Activated CD4-positive, alpha-beta T cell treated with anti-CD3 and anti-CD28 coated beads, Interleukin-2, amount 50 U/mL, for 24 hours (primary cell): ENCODE results near the gene KCNN3.

Experiments used
- DNase-seq, 2 donors: peaks; one replicate each; pipeline ENCODE4 v3.0.0-alpha.2; 2020; ENCODE audit warnings: low read depth in 1 of 2, low spot score in 1 of 2

KCNN3 gene

DNA sequence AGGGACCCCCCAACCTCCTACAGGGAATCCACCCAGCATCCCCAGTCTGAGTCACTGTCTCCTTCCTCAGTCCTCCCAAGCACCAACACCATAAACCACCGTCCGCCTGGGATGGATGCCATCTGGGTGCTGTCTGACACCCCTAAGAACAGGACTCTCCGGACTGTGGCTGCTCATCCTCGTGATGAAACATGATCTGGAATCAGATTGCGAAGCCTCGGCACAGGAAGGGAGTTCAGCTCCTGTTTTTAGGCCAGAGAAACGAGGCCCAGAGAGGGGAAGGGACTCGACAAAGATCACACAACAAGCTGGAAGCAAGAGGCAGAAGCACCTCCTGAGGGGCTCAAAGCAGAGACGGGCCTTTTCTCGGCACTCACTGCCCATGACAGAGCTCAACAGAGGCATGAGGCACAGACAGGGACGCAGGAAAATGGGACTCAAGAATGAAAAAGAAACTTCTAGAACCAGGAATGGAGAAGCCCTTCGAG is 8.4 kb downstream of the KCNN3 start:
- DNase-seq, result no peak

- DNase-seq, result no peak
Measured at GRCh38 chr1:154860156-154860870, 9.8 kb downstream of the KCNN3 start.

- DNase-seq, result no peak
Measured at GRCh38 chr1:154859786-154860155, 10.3 kb downstream of the KCNN3 start.

DNA sequence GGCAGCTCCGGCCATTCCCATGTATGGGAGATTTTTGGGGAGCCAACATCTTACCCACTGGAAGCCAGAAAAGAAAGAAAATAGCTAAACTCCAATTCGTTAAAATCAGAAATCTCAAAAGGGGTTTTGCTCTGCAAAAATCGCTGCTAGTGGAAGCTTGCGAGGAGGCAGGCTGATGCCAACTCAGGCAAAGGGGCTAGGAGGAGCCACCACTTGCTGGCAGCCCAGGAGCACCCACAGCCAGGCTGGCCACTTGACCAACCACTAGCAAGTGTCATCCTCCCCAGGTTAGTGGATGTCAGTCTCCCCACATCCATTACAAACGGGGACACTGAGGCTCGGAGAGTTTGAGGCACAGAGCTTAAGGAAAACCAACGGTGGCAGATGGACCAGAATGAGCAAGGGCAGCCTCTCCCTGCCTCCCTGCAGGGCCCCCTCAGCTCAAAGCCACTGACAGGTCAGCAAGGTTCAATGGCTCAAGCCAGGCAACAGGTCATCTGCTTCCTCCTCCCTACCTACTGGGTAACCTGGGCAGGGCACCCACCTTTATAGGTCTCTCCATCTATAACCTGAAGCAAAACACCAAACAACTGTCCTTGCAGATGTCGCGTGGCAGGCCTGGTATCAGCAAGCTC is 10.8 kb downstream of the KCNN3 start:
- no peak for DNase-seq

DNA sequence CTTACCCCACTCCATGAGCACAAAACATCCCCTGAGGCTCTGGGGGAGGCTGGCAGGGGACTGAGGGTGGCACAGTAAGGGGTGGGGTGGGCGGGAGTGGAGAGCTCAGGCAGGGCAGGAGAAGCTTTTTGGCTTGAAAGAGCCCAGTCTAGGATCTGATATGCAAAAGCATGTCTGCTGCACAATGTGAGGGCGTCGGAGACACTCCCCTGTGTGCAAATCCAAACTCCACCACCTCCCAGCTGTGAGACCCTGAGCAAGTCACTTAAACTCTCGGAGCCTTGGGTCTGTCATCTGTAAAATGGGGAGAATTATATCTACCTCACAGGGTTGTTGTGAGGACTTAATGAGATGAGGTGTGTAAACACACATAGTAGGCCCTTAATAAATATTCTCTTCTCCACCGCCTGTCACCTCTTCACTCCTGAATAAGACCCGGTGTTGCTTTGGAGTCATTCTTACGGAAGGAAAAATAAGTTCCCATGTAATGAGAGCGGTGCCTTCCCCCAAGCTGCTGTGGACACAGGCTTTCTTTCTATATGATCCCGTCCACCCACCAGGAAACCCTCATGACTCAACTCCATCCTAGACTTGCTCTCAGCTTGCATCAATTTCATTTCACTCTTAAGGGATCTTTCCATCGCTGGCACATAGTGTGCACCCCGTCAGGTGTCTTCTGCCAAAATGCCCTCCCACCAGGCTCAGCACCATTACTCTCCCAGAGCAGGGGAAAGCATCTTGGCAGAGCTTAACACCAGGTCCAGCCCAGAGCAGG is 12.5 kb downstream of the KCNN3 start:
- DNase-seq, result no peak

DNA sequence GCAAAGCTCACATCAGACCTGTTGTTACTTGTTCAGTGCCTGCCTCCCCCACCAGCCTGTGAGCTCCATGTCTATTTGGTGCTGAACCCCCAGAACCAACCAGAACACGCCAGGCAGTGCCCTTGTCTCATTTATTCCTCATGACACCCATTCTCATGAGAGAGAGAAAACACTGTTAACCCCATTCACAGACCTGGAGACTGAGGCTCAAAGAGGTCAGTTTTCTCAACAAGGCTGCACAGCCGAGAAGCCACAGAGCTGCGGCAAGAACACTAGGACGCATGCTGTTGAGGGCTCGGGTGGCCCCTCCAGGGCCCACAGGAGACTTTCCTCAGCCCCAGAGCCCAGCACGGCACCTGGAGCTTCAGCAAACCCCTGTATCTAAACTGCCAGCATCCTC is 13.1 kb downstream of the KCNN3 start:
- DNase-seq, result no peak

- DNase-seq, result no peak
Measured at GRCh38 chr1:154856544-154856943, 13.5 kb downstream of the KCNN3 start.

DNA sequence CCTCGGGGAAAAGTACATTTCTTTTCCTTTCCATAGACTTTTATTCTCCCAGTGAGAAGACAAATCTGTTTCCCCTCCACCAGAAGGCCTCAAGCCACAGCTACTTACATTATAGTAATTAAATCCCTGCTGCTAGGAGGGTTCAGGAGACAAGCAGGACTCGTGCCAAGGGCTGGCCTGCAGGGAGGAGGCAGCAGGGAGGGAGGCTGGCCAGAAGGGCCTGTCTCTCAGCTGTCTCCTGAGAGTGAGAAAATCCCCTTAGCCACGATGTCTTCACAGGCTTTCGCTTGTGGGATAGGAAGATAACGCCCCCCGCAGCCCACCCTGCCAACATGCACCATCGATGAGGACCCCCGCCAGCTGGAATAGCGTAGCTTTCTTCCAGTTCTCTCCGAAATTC is 14.0 kb downstream of the KCNN3 start:
- no peak for DNase-seq

- DNase-seq, result no peak
Measured at GRCh38 chr1:154855186-154855851, 14.8 kb downstream of the KCNN3 start.

DNA sequence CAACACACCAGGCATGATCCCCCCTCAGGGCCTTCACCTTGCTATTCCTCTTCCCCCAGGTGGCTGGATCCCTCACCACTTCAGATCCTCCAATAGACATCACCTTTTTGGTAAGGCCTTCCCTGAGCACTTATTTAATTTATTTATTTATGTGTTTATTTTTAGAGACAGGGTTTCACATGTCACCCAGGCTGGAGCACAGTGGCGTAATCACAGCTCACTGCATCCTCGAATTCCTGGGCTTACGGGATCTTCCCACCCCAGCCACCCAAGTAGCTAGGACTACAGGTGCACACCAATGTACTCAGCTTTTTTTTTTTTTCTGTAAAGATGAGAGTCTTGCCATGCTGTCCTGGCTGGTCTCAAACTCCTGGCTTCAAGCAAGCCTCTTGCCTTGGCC is 17.2 kb downstream of the KCNN3 start:
- DNase-seq, result no peak

DNA sequence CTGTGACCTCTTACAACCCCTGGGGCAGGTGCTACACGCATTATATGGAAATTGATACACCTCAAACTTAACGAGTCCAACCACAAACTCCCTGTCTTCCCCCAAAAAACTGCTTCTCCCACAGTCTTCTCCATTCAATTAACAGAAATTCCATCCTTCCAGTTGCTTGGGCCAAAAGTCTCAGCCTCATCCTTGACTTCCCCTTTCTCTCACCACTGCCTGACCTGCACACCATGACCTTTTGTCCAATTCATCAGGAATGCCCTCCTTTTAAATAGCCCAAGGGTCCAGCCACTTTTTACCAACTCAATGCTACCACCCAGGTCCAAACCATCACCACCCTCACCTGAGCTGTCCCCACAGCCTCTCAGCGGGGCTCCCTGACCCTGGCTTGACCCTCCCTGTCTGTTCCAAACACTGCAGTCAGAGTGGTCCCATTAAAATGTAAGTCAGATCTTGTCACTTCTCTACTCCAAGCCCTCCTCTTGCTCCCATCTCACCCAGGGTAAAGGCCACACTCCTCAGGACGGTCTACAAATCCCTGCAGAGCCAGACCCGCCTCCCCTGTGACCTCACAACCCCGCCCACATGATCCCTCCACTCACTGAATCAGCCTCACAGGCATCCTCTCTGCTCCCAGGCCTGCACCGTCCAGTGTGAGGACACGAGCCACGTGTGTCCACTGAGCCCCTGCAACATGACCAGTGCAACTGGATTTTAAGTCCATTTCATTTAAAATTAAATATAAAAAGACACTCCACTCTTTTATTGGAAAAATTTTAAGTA is 18.5 kb downstream of the KCNN3 start:
- DNase-seq, result no peak

GRCh38 chr1:154849645-154850131 is 20.4 kb downstream of the KCNN3 start:
- DNase-seq, result peak in 1 of 2 donors; percentile 33

DNA sequence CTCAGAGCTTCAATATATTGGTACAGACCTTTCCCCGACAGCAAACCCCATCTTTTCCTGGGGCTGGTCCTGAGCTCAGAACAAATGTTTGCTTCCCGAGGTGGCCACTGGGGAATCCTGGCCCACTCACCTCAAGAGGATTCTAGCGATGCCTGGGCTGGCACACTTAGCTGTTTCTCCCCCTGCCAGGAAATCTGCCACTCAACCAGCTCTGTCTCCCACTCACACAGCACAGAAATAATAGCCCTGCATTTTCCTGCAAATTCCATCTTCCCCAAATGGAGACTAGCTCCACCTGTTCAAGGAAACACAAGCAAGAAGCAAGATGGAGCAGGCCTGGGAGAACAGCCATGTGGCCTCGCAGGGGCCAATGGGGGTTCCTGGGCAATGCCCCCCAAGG is 21.1 kb downstream of the KCNN3 start:
- no peak for DNase-seq

- DNase-seq, result no peak
Measured at GRCh38 chr1:154847891-154848290, 22.2 kb downstream of the KCNN3 start.

GRCh38 chr1:154846565-154847442 is 23.3 kb downstream of the KCNN3 start:
- no peak for DNase-seq

DNA sequence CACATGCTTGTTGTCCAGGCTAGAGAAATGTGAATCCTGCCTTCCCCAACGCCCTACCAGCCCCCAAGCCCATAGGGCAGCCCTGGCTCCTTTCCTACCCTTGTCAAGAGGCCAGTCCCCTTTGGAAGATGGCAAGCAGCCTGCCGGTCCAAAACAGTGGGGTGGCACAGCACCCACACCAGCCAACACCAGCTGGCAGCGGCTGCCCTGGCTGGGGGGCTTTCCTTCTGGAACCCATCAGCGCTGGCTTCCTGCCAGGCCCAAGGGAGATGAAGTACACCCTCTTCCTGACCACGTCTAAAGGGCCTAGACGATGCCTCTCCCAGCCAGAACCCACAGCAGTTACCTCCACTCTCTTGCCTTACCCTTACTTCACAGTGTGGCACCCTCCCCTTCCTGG is 24.2 kb downstream of the KCNN3 start:
- no peak for DNase-seq

- no peak for DNase-seq
Measured at GRCh38 chr1:154845174-154845573, 24.9 kb downstream of the KCNN3 start.

DNA sequence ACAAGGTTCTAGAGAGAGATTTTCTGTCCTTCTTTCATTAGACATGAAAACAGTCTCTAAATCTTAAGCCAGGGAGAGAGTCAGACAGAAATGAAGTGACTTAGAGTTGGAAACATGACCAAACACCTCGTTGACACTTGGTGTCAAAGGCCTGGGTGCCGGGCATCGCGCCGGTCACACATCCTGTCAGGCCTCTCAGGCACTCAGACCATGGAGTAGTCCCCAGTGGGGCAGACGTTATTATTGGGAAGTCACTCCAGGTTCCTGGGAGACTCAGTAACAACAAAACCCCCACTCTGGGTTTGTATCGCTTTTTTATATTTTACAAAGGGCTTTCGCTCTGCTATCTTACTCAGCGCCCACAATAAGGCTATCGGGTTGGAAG is 25.8 kb downstream of the KCNN3 start:
- no peak for DNase-seq

GRCh38 chr1:154843636-154844296 is 26.3 kb downstream of the KCNN3 start:
- DNase-seq, result no peak
